DMS53 (cell line): ENCODE results near the gene NDUFA11.
"Not testable (repeated sequence)": the region's sequence is repeated elsewhere in the genome, so short reads cannot be mapped to it uniquely, and the experiment has no call there.

ENCODE experiments used
- DNase-seq: peaks from one replicate; lab custom pipeline; 2025; lab: John Stamatoyannopoulos, UW

Gene NDUFA11

GRCh38 chr19:5889288-5889971 lies 14.2 kb downstream of the NDUFA11 start:
- DNase-seq, result peak; percentile 33

GRCh38 chr19:5884065-5884811 lies 19.4 kb downstream of the NDUFA11 start:
- DNase-seq, result not testable (repeated sequence)

- DNase-seq, result not testable (repeated sequence)
Observed at GRCh38 chr19:5883157-5883873, 20.3 kb downstream of the NDUFA11 start.

DNA sequence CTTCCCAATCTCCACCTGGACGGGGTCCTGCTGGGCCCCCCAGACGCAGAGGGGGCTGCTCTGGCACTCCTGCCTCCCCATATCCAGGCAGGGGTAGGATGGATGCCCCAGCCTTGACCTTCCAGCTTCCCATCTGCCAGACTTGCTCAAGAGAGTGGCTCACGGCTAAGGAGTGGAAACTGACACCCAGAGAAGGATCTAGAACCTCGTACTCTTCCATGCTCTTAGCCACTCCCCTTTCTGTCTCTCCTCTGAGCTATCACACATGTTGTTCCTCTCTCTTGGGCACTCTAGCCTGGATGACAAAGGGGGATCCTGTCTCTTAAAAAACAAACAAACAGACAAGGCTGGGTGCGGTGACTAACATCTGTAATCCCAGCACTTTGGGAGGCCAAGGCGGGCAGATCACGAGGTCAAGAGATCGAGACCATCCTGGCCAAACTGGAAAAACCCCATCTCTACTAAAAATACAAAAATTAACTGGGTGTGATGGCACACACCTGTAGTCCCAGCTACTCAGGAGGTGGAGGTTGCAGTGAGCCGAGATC lies 21.1 kb downstream of the NDUFA11 start:
- DNase-seq, result no peak

DNA sequence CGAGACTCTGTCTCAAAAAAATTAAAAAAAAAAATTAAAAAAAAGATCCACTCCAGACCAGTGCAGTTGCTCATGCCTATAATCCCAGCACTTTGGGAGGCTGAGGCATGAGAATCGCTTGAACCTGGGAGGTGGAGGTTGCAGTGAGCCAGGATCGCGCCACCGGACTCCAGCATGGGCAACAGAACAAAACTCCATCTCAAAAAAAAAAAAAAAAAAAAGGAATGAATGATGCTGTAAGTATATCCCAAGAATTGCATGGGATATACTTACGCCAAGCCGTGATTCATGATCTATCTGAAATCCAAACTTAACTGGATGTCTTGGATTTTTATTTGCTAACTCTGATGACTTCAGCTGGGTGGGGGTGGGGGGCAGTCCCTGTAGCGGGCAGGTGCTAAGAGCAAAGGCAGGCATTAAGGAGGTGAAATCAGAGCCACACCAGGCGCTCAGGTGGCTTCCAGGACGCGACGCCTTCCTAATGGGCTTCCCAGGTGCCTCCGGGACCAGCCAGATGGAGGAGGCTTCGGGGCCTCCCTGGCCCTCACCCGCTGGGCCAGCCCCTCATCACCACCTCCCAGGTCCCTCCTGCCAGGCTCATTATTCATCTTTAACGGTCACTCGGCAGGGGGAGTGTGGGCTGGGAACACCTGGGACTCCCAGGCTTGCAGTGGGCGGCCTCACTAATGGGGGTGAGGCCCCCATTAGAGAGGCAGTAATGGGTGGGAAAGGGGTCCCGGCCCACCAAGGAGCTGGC lies 21.9 kb downstream of the NDUFA11 start:
- DNase-seq, result peak; percentile 42

GRCh38 chr19:5880604-5881078 lies 22.9 kb downstream of the NDUFA11 start:
- DNase-seq, result peak; percentile 75

DNA sequence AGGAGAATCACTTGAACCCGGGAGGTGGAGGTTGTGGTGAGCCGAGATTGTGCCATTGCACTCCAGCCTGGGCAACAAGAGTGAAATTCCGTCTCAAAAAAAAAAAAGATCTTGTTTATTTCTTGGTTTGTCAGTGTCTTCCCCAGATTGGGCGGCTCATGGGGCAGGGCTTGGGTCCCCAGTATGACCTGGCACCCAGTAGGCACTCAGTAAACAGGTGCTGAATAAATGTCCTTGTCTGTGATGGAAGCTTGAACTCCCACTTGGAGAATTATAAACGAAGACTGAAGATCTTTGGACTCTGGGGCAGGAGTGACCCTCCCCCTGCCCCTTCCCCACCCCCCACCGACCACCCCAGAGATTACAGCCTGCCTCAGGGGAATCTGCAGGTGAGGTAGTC lies 23.4 kb downstream of the NDUFA11 start:
- no peak for DNase-seq

DNA sequence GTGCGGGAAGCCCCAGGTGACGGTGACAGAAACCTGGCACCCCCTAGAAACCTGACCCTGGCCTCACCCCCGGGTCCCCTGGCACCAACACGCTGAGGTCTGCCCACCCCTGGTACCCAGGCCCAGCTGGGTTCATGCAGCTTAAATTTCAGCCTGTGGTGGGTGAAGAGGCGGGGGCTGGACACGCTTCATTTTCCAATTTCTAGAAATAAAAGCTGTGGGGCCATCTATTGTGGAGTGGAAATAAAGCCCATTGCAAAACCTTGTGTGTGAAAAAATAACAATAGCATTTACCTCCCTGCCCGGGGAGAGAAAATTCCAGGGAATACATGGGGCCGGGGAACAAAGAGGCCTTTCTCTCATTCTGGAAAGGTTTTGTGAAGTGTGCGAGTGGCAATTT lies 25.7 kb downstream of the NDUFA11 start:
- no peak for DNase-seq

DNA sequence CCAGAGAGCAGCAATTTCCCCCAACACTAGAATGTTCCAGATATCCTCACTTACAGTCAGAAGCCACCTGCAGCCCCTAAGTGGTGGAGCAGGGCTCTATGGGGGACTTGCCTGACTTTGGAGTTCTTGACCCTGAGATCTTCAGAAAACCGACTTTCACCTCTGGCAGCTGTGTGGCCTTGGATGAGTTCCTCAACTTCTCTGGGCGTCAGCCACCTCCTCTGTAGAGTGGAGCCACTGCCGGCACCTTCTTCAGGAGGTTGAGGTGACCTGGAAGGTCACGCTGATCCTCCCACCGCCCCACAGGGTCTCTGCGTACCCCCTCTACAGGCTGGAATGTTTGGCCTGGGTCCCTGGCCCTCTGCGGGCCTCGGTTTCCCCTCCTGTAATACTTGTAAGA lies 26.2 kb downstream of the NDUFA11 start:
- DNase-seq, result no peak

DNA sequence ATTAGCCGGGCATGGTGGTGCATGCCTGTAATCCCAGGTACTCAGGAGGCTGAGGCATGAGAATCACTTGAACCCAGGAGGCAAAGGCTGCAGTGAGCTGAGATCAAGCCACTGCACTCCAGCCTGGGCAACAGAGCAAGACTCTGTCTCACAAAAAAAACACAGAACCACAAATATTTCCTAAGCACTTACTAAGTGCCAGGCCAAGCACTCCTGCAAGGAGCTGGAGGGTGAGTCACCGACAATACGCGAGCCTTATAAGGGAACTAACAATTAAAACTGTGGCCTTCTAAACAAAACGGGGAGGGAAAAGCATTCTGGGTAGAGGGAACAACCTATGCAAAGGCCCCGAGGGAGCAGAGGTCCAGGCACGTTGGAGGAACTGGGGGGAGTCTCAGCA lies 29.1 kb downstream of the NDUFA11 start:
- DNase-seq, result not testable (repeated sequence)

- peak; percentile 25 for DNase-seq
Observed at GRCh38 chr19:5873617-5874199, 29.9 kb downstream of the NDUFA11 start.

DNA sequence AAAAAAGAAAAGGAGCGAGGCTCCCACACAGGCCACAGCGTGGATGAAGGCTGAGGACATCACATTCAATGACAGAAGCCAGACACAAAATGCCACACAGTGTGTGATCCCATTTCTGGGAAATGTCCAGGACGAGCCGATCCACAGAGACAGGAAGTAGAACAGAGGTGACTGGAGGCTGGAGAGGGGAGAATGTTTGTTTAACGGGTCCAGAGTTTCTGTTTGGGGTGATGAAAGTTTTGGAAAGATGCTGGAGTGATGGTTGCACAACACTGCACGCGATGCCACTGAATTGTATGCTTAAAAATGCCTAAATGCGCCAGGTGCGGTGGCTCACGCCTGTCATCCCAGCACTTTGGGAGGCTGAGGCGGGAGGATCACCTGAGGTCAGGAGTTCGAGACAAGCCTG lies 32.6 kb downstream of the NDUFA11 start:
- DNase-seq, result no peak

DNA sequence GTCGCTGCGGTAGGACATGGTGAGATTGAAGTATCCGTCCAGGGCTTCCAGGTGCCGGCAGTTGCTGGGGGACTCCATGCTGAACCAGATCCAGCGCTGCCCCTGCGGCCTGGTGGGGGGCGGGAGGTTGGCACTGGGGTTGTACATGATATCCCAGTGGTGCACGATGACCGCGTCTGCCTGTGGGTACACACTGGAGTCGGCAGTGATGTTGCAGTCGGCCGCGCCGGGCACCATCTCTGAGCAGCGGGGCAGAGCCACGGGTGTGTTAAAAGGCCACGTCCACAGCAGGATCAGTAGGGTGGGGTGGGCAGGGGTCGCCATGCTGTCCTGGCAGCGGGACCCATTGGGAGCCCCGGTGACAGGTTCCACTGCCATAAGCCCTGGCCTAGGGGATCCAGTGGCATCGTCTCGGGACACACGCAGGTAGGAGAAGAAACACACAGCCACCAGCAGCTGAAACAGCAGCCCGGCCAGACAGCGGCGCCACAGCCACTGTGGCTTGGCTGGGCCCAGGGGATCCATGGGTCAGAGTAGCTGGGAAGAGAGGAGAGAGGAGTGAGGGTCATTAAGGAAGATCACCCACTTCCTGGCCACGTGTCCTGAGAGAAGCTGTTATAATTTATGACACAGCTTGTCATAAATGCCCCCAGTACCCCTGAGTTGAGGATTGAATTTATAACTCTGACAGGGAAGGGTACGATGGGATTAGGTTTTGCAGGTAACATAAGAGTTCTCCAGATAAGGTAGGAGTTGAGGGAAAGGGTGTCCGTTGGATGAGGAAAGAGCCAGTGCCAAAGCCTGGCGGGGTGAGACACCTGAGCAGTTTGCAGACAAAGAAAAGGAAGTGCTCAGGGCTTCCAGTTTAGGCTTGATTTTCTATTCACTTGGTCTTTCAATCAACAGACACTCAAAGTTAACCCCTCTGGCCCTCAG lies 36.1 kb downstream of the NDUFA11 start:
- DNase-seq, result no peak

- DNase-seq, result no peak
Observed at GRCh38 chr19:5865772-5866171, 37.8 kb downstream of the NDUFA11 start.

DNA sequence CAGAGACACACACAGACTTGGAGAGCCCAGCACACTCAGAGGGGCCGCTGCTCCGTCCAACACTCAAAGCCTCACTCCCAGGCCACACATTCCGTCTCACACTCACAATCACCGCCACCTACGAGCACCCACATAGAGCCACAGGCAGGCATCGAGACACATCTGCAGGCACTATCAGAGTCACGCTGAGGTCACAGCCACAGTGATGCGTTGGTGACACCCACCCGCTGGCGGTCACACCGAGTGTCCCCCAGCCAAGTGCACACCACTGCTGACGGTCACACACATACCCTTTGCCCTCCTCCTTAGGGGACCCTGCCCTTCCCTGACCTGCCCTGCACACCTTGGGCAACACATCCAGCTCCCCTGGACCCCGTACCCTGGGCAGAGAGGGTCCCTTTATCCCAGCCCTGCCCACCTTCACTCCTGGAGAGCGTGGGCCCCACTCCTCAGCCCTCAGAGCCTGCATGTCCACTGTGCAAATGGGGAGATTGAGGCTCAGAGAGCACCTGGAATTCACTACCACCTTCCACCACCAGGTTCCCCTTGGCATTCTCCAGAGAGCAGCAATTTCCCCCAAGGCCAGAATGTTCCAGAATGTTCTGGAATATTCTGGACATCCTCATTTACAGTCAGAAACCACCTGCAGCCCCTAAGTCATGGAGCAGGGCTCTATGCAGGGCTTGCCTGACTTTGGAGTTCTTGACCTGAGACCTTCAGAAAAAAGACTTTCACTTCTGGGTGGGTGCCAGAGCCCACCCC lies 38.7 kb downstream of the NDUFA11 start:
- DNase-seq, result no peak

GRCh38 chr19:5864013-5864720 lies 39.4 kb downstream of the NDUFA11 start:
- no peak for DNase-seq

DNA sequence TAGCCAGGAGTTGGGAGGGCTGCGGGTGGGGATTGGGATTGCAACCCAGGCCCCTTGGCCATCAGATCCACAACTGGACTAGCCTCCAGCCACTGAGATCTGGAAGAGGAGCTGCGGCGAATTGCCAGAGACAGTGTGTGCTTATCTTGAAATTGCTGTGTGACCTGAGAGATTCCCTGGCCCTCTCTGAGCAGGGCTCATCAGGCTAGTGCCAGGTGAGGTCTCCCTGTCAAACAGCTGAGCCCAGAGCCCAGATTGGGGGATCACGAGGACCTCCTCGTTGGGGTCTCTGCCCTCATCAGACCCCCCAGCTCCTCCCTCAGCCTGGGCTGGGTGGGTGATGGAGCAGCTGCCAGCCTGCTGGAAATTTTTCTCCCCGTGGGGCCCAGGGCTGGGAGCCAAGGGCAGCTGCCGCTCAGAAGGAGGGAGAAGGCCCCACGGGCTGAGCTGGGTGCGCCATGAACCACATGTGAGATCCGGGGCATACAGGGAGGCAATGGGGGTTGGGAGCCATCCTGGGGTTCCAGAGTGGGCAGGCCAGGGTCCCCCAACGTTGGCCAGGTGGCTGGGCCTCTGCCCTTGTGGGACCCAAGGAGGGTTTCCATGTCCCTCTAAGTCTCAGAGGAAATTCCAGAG lies 40.4 kb downstream of the NDUFA11 start:
- DNase-seq, result no peak
